ENCODE measurements around the gene RARS2.
"Not testable (repeated sequence)": the region's sequence is repeated elsewhere in the genome, so short reads cannot be mapped to it uniquely, and the experiment has no call there.

The RARS2 gene

DNA sequence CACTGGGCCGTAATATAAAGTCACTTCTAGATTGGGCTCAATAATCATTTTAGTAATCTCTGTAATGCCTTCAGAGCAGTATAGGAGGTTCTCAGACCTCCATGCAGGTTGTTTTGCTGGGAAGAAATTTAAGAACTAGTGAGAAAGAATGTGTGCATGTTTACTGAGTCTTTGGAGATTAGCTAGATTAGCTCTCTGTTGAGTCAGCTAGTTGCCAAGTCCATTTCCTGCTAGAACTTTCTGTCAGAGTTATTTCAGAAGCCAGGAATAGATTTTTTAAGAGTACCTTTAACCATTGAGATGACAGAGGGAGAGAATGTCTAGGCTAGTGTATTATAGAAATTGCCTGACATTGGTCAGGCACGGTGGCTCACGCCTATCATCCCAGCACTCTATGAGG, 33.5 kb upstream of the RARS2 start:
- Histone ChIP-seq H3K9ac (no peak overlapping the region), H2AFZ (ENCODE audit: low read depth) (no peak overlapping the region), H3K4me2 (peak overlapping the region; percentile 60), H3K27ac (peak overlapping the region; percentile 37), H3K4me3 (IDR thresholded peaks at IDR 0.05; ENCODE audit: insufficient read depth, low read depth, low read length) (no peak overlapping the region), H3K79me2 (ENCODE audit: insufficient read depth, low read depth) (no peaks in the 10 kb centered on the region), H3K4me1 (ENCODE audit: low read depth, poor library complexity, severe bottlenecking) (peaks cover 53% of the 10 kb centered on the region), H3K27me3 (ENCODE audit: insufficient read depth, low read depth) (no peaks in the 10 kb centered on the region), H4K20me1 (ENCODE audit: insufficient read depth) (no peaks in the 10 kb centered on the region), H3K36me3 (ENCODE audit: insufficient read depth) (no peaks in the 10 kb centered on the region)
- TF ChIP-seq, protein P1, sequence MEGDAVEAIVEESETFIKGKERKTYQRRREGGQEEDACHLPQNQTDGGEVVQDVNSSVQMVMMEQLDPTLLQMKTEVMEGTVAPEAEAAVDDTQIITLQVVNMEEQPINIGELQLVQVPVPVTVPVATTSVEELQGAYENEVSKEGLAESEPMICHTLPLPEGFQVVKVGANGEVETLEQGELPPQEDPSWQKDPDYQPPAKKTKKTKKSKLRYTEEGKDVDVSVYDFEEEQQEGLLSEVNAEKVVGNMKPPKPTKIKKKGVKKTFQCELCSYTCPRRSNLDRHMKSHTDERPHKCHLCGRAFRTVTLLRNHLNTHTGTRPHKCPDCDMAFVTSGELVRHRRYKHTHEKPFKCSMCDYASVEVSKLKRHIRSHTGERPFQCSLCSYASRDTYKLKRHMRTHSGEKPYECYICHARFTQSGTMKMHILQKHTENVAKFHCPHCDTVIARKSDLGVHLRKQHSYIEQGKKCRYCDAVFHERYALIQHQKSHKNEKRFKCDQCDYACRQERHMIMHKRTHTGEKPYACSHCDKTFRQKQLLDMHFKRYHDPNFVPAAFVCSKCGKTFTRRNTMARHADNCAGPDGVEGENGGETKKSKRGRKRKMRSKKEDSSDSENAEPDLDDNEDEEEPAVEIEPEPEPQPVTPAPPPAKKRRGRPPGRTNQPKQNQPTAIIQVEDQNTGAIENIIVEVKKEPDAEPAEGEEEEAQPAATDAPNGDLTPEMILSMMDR (conservative IDR thresholded peaks at IDR 0.05; ENCODE audit: low read depth, low read length): no peak

DNA sequence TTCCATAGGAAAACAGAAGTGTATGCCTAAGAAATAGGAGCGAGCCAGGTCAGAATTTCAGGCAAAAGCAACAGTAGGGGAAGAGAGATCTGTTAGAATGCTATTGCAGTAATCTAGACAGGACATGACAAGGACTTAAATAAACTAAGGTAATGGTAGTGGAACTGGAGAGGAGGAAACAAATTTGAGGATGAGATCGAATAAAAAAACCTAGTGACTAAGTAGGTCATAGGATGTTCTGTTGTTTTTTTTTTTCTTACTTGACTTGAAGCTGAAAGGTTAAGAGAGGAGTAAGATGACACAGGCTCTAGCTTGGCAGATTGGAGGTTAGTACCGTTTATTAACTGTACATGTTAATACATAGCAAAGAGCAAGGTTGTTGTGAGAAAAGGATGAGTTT, 28.7 kb upstream of the RARS2 start:
- no peaks in the 10 kb centered on the region for H3K27me3 ChIP-seq (ENCODE audit: insufficient read depth, low read depth)
- TF ChIP-seq, protein P1 (conservative IDR thresholded peaks at IDR 0.05; ENCODE audit: low read depth, low read length): no peak
- H4K20me1 ChIP-seq (ENCODE audit: insufficient read depth): no peaks in the 10 kb centered on the region
- H3K9ac ChIP-seq: no peak overlapping the region
- H3K4me1 ChIP-seq (ENCODE audit: low read depth, poor library complexity, severe bottlenecking): peaks cover 28% of the 10 kb centered on the region
- no peaks in the 10 kb centered on the region for H3K36me3 ChIP-seq (ENCODE audit: insufficient read depth)
- no peak overlapping the region for H2AFZ ChIP-seq (ENCODE audit: low read depth)
- H3K79me2 ChIP-seq (ENCODE audit: insufficient read depth, low read depth): no peaks in the 10 kb centered on the region
- H3K27ac ChIP-seq: no peak overlapping the region
- no peak overlapping the region for H3K4me3 ChIP-seq (IDR thresholded peaks at IDR 0.05; ENCODE audit: insufficient read depth, low read depth, low read length)
- no peak overlapping the region for H3K4me2 ChIP-seq

DNA sequence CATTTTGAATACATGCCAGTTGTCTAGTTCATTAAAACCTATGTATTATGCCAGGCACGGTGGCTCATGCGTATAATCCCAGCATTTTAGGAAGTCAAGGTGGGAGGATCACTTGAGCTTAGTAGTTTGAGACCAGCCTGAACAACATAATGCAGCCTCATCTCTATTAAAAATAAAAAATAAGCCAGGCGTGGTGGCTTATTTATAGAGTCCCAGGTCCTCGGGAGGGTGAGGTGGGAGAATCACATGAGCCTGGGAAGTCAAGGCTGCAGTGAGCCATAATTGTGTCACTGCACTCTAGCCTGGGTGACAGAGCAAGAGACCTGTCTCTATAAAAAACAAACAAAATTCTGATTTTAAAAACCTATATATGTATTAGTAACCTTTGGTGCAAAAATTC, 27.6 kb upstream of the RARS2 start:
- Histone ChIP-seq H4K20me1 (ENCODE audit: insufficient read depth) (no peaks in the 10 kb centered on the region), H3K4me2 (no peak overlapping the region), H3K9ac (no peak overlapping the region), H3K4me3 (IDR thresholded peaks at IDR 0.05; ENCODE audit: insufficient read depth, low read depth, low read length) (no peak overlapping the region), H3K27me3 (ENCODE audit: insufficient read depth, low read depth) (no peaks in the 10 kb centered on the region), H2AFZ (ENCODE audit: low read depth) (no peak overlapping the region), H3K36me3 (ENCODE audit: insufficient read depth) (no peaks in the 10 kb centered on the region), H3K79me2 (ENCODE audit: insufficient read depth, low read depth) (no peaks in the 10 kb centered on the region), H3K27ac (no peak overlapping the region), H3K4me1 (ENCODE audit: low read depth, poor library complexity, severe bottlenecking) (peaks cover 17% of the 10 kb centered on the region)
- TF ChIP-seq, protein P1 (conservative IDR thresholded peaks at IDR 0.05; ENCODE audit: low read depth, low read length): no peak

DNA sequence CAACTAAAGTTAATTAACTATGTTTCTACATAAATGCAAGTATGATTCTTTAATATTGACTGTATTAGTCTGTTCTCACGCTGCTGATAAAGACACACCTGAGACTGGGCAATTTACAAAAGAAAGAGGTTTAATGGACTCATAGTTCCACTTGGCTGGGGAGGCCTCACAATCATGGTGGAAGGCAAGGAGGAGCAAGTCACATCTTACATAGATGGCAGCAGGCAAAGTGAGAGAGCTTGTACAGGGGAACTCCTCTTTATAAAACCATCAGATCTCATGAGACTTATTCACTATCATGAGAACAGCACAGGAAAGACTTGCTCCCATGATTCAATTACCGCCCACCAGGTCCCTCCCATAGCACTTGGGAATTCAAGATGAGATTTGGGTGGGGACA, 23.2 kb upstream of the RARS2 start:
- not testable (repeated sequence) for H3K4me2 ChIP-seq; H2AFZ ChIP-seq (ENCODE audit: low read depth); H3K4me3 ChIP-seq (IDR thresholded peaks at IDR 0.05; ENCODE audit: insufficient read depth, low read depth, low read length); H3K9ac ChIP-seq; H4K20me1 ChIP-seq (ENCODE audit: insufficient read depth); H3K79me2 ChIP-seq (ENCODE audit: insufficient read depth, low read depth); H3K4me1 ChIP-seq (ENCODE audit: low read depth, poor library complexity, severe bottlenecking); H3K27ac ChIP-seq; H3K27me3 ChIP-seq (ENCODE audit: insufficient read depth, low read depth); H3K36me3 ChIP-seq (ENCODE audit: insufficient read depth)

DNA sequence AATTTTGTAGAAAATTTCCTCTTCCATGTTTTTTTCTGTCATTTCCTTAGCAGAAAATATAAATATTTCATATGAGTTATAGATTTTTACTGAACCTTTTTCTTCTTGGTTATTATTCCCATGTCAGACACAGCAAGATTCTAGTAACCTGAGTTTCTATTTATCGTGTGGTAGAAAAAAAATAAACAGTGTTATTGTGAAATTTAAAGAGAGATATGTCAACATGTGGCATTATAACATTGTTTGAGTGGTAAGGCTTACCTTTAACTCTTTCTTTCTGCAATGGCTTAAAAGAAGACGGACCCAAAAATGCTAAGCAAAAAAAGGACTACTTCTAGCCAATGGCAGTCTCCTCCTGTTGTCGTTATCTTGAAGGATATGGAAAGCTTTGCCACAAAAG, 19.0 kb upstream of the RARS2 start:
- Histone ChIP-seq H3K36me3 (ENCODE audit: insufficient read depth) (no peaks in the 10 kb centered on the region), H4K20me1 (ENCODE audit: insufficient read depth) (no peaks in the 10 kb centered on the region), H3K4me1 (ENCODE audit: low read depth, poor library complexity, severe bottlenecking) (peaks cover 31% of the 10 kb centered on the region), H3K9ac (no peak overlapping the region), H3K27ac (no peak overlapping the region), H3K4me3 (IDR thresholded peaks at IDR 0.05; ENCODE audit: insufficient read depth, low read depth, low read length) (no peak overlapping the region), H2AFZ (ENCODE audit: low read depth) (no peak overlapping the region), H3K4me2 (no peak overlapping the region), H3K79me2 (ENCODE audit: insufficient read depth, low read depth) (no peaks in the 10 kb centered on the region), H3K27me3 (ENCODE audit: insufficient read depth, low read depth) (no peaks in the 10 kb centered on the region)
- TF ChIP-seq, protein P1 (conservative IDR thresholded peaks at IDR 0.05; ENCODE audit: low read depth, low read length): no peak
